Upper lobe of left lung (tissue), 6 donors: Measurements from ENCODE around the gene PRORP. TPM values are rescaled to one million over a fixed set of nuclear protein-coding genes. Genes with fewer than 3 reads are reported as not detected.

Experiments used
- ATAC-seq, 2 donors: fragments of 200-7000 bp; cut with Tn5 transposase; one replicate each; pipeline ENCODE4 v1.9.1; 2022; ENCODE audit warnings: mild to moderate bottlenecking in 2 of 2, moderate library complexity in 2 of 2; ENCODE audit not compliant: low FRiP score in 2 of 2
- DNase-seq, 2 donors: peaks; one replicate each; pipeline ENCODE4 v3.0.0-alpha.2; 2019 to 2020
- H3K27ac ChIP-seq, 4 donors: fragments of 200-600 bp; sonication (generic); one replicate each; pipeline ENCODE4 v1.5.1; 2016 to 2019
- H3K27me3 ChIP-seq, 4 donors: fragments of 200-600 bp; sonication (generic); one replicate each; pipeline ENCODE4 v1.5.1; 2017 to 2019
- H3K36me3 ChIP-seq, 4 donors: fragments of 200-600 bp; sonication (generic); one replicate each; pipeline ENCODE4 v1.5.1; 2016 to 2019
- H3K4me1 ChIP-seq, 4 donors: fragments of 200-600 bp; sonication (generic); one replicate each; pipeline ENCODE4 v1.5.1; 2018 to 2019
- H3K4me3 ChIP-seq, 4 donors: fragments of 200-600 bp; sonication (generic); one replicate each; pipeline ENCODE4 v1.5.1; 2017 to 2019; ENCODE audit warnings: mild to moderate bottlenecking in 2 of 4, moderate library complexity in 1 of 4
- H3K9me3 ChIP-seq, 4 donors: fragments of 200-600 bp; sonication (generic); one replicate each; pipeline ENCODE4 v1.5.1; 2018 to 2019
- CTCF ChIP-seq, 6 experiments: fragments of 450-650 bp in 4 of 6; fragments of 200-600 bp in 2 of 6; sonication (generic) in 2 of 6; IDR thresholded peaks; one replicate each; pipeline ENCODE4 v1.5.1; 2016 to 2019; ENCODE audit warnings: antibody characterized with exemption in 6 of 6
- EP300 ChIP-seq, 4 donors: sonication (generic); formaldehyde crosslinking; IDR thresholded peaks; one replicate each; pipeline ENCODE4 v1.5.1; 2017; ENCODE audit warnings: antibody characterized with exemption in 4 of 4, control low read depth in 2 of 4
- POLR2A ChIP-seq, 4 donors: fragments of 450-650 bp; IDR thresholded peaks; one replicate each; pipeline ENCODE4 v1.5.1; 2016 to 2017; ENCODE audit warnings: antibody characterized with exemption in 4 of 4, mild to moderate bottlenecking in 2 of 4
- POLR2AphosphoS5 ChIP-seq, 2 donors: sonication (generic); formaldehyde crosslinking; IDR thresholded peaks; one replicate each; pipeline ENCODE4 v1.5.1; 2017; ENCODE audit warnings: antibody characterized with exemption in 2 of 2
- WGBS, 2 donors: methylation state at CpG; one replicate each; pipeline ENCODE4 v1.1.5; 2017 to 2018; 5-methylcytosine and 5-hydroxymethylcytosine counted together
- total RNA-seq, 6 donors: library from RNA; depleted of rRNA in 4 of 6; stranded (reverse); fragments of >200 nt in 4 of 6; gene quantifications; one replicate each; pipeline versions ENCODE4 v1.1.0 to v1.2.1, GENCODE V29; 2016 to 2021
- donor health status: DM: no; HTN: no; CAD: no; lungs with moderate emphysema.
- donor health status: DM: no; HTN: yes; CAD: no; lungs with severe emphysema.

PRORP gene
- total RNA-seq, 6 donors from 2014 or later = 19.0 to 43.3 (median 30.2) TPM

- Histone ChIP-seq H3K4me1 (peaks cover 20 to 27% (median 23%) of the 10 kb centered on the region in 4 donors), H3K36me3 (peaks cover 0 to 7% (median 3%) of the 10 kb centered on the region in 4 donors), H3K27ac (peak overlapping the region in 1 of 4 donors; percentile 70), H3K4me3 (no peak overlapping the region), H3K27me3 (no peaks in the 10 kb centered on the region), H3K9me3 (no peaks in the 10 kb centered on the region)
- TF ChIP-seq POLR2AphosphoS5 (IDR thresholded peaks at IDR 0.05) (peak in 1 of 2 donors; percentile 55), POLR2A (IDR thresholded peaks at IDR 0.05) (no peak), CTCF (IDR thresholded peaks at IDR 0.05) (no peak), EP300 (IDR thresholded peaks at IDR 0.05) (peak in 3 of 4 donors; percentile 6 to 95 (median 33))
- ATAC-seq (no peak), DNase-seq (no peak)
- 42 to 46% methylated on average over 6 of the region's 6 CpGs for WGBS, 2 donors
Observed at GRCh38 chr14:35159742-35160409, 37.5 kb downstream of the PRORP start.

GRCh38 chr14:35161231-35161630 lies 38.9 kb downstream of the PRORP start:
- Histone ChIP-seq H3K4me3 (no peak overlapping the region), H3K27me3 (no peaks in the 10 kb centered on the region), H3K36me3 (peaks cover 0 to 7% (median 3%) of the 10 kb centered on the region in 4 donors), H3K9me3 (no peaks in the 10 kb centered on the region), H3K4me1 (peaks cover 13 to 21% (median 16%) of the 10 kb centered on the region in 4 donors), H3K27ac (no peak overlapping the region)
- TF ChIP-seq POLR2AphosphoS5 (IDR thresholded peaks at IDR 0.05) (no peak), EP300 (IDR thresholded peaks at IDR 0.05) (no peak), POLR2A (IDR thresholded peaks at IDR 0.05) (no peak), CTCF (IDR thresholded peaks at IDR 0.05) (no peak)
- no peak for ATAC-seq
- no peak for DNase-seq
- WGBS, 2 donors = 46 to 60% methylated on average over 5 of the region's 5 CpGs

GRCh38 chr14:35163384-35163783 lies 41.0 kb downstream of the PRORP start:
- Histone ChIP-seq H3K4me3 (no peak overlapping the region), H3K9me3 (no peaks in the 10 kb centered on the region), H3K4me1 (peaks cover 9 to 17% (median 12%) of the 10 kb centered on the region in 4 donors), H3K27ac (no peak overlapping the region), H3K27me3 (no peaks in the 10 kb centered on the region), H3K36me3 (peaks cover 0 to 7% (median 3%) of the 10 kb centered on the region in 4 donors)
- no peak for DNase-seq
- no peak for TF ChIP-seq EP300 (IDR thresholded peaks at IDR 0.05)
- TF ChIP-seq POLR2AphosphoS5 (IDR thresholded peaks at IDR 0.05) = no peak
- TF ChIP-seq CTCF (IDR thresholded peaks at IDR 0.05) = no peak
- no peak for TF ChIP-seq POLR2A (IDR thresholded peaks at IDR 0.05)
- no peak for ATAC-seq
- WGBS, 2 donors = 68 to 77% methylated on average over 1 of the region's 1 CpG

- Histone ChIP-seq H3K4me3 (no peak overlapping the region), H3K27ac (no peak overlapping the region), H3K27me3 (no peaks in the 10 kb centered on the region), H3K4me1 (peaks cover 0 to 14% (median 5%) of the 10 kb centered on the region in 4 donors), H3K9me3 (no peaks in the 10 kb centered on the region), H3K36me3 (no peaks in the 10 kb centered on the region)
- ATAC-seq (no peak), DNase-seq (no peak)
- WGBS, 2 donors = 68 to 75% methylated on average over 5 of the region's 5 CpGs
- TF ChIP-seq EP300 (IDR thresholded peaks at IDR 0.05) = no peak
- no peak for TF ChIP-seq POLR2A (IDR thresholded peaks at IDR 0.05)
- TF ChIP-seq POLR2AphosphoS5 (IDR thresholded peaks at IDR 0.05) = no peak
- no peak for TF ChIP-seq CTCF (IDR thresholded peaks at IDR 0.05)
Observed at GRCh38 chr14:35164849-35165248, 42.5 kb downstream of the PRORP start.

GRCh38 chr14:35167496-35167895 lies 45.1 kb downstream of the PRORP start:
- no peak overlapping the region for H3K4me3 ChIP-seq
- H3K36me3 ChIP-seq = no peaks in the 10 kb centered on the region
- 87 to 89% methylated on average over 3 of the region's 3 CpGs for WGBS, 2 donors
- H3K27ac ChIP-seq = no peak overlapping the region
- no peaks in the 10 kb centered on the region for H3K27me3 ChIP-seq
- TF ChIP-seq CTCF (IDR thresholded peaks at IDR 0.05) (no peak), EP300 (IDR thresholded peaks at IDR 0.05) (no peak), POLR2A (IDR thresholded peaks at IDR 0.05) (no peak)
- no peak for ATAC-seq
- no peak for DNase-seq
- H3K4me1 ChIP-seq = no peaks in the 10 kb centered on the region
- no peaks in the 10 kb centered on the region for H3K9me3 ChIP-seq
